WI38 (cell line): ENCODE results near the gene HNRNPUL1.
"Not testable (repeated sequence)": the region's sequence is repeated elsewhere in the genome, so short reads cannot be mapped to it uniquely, and the experiment has no call there.

Source experiments
- H3K4me3 ChIP-seq: 2 replicates; pipeline ENCODE4 v1.5.1; 2011; ENCODE audit warnings: low read depth, mild to moderate bottlenecking, control low read depth, low read length
- CTCF ChIP-seq: IDR thresholded peaks from 2 replicates; pipeline ENCODE4 v1.5.1; 2012; ENCODE audit warnings: low read depth, mild to moderate bottlenecking, control low read depth, low read length

The HNRNPUL1 gene

GRCh38 chr19:41278478-41278877 is 14.3 kb downstream of the HNRNPUL1 start:
- TF ChIP-seq CTCF = no peak
- no peak overlapping the region for H3K4me3 ChIP-seq

GRCh38 chr19:41288673-41289530 is 24.7 kb downstream of the HNRNPUL1 start:
- H3K4me3 ChIP-seq = no peak overlapping the region
- TF ChIP-seq CTCF = no peak

GRCh38 chr19:41289814-41290213 is 25.6 kb downstream of the HNRNPUL1 start:
- H3K4me3 ChIP-seq = not testable (repeated sequence)

GRCh38 chr19:41294393-41294792 is 30.2 kb downstream of the HNRNPUL1 start:
- TF ChIP-seq CTCF = no peak
- no peak overlapping the region for H3K4me3 ChIP-seq

- no peak overlapping the region for H3K4me3 ChIP-seq
- no peak for TF ChIP-seq CTCF
Observed at GRCh38 chr19:41295499-41295898, 31.3 kb downstream of the HNRNPUL1 start.

GRCh38 chr19:41296433-41296871 is 32.3 kb downstream of the HNRNPUL1 start:
- no peak for TF ChIP-seq CTCF
- no peak overlapping the region for H3K4me3 ChIP-seq

GRCh38 chr19:41297628-41298347 is 33.6 kb downstream of the HNRNPUL1 start:
- TF ChIP-seq CTCF = no peak
- H3K4me3 ChIP-seq = no peak overlapping the region
